ENCODE measurements around the gene ONECUT1. TPM values are rescaled to one million over a fixed set of nuclear protein-coding genes. Genes with fewer than 3 reads are reported as not detected.
"Not testable (repeated sequence)": the region's sequence is repeated elsewhere in the genome, so short reads cannot be mapped to it uniquely, and the experiment has no call there.

ONECUT1 gene
- total RNA-seq = not detected in 2 replicates

GRCh38 chr15:52790169-52790708 lies at the start of gene ONECUT1:
TSS of gene ONECUT1 (minus strand) at chr15:52790336. CDS start at chr15:52789884, 452 bp downstream.
- DNase-seq (ENCODE audit: extremely low read depth, low read depth, low spot score) = no peak

- no peak for DNase-seq (ENCODE audit: extremely low read depth, low read depth, low spot score)
Observed at GRCh38 chr15:52834379-52834778, 44.2 kb upstream of the ONECUT1 start.

GRCh38 chr15:52824169-52824942 lies 34.2 kb upstream of the ONECUT1 start:
- DNase-seq (ENCODE audit: extremely low read depth, low read depth, low spot score) = not testable (repeated sequence)

GRCh38 chr15:52822475-52822874 lies 32.3 kb upstream of the ONECUT1 start:
- DNase-seq (ENCODE audit: extremely low read depth, low read depth, low spot score) = no peak

- DNase-seq (ENCODE audit: extremely low read depth, low read depth, low spot score) = no peak
Observed at GRCh38 chr15:52819253-52819652, 29.1 kb upstream of the ONECUT1 start.

- DNase-seq (ENCODE audit: extremely low read depth, low read depth, low spot score) = not testable (repeated sequence)
Observed at GRCh38 chr15:52815899-52816298, 25.8 kb upstream of the ONECUT1 start.

- DNase-seq (ENCODE audit: extremely low read depth, low read depth, low spot score) = no peak
Observed at GRCh38 chr15:52808996-52809395, 18.9 kb upstream of the ONECUT1 start.

GRCh38 chr15:52808441-52808840 lies 18.3 kb upstream of the ONECUT1 start:
- DNase-seq (ENCODE audit: extremely low read depth, low read depth, low spot score) = no peak

GRCh38 chr15:52806284-52806655 lies 16.1 kb upstream of the ONECUT1 start:
- DNase-seq (ENCODE audit: extremely low read depth, low read depth, low spot score) = no peak

GRCh38 chr15:52805351-52806283 lies 15.5 kb upstream of the ONECUT1 start:
- DNase-seq (ENCODE audit: extremely low read depth, low read depth, low spot score) = no peak

- DNase-seq (ENCODE audit: extremely low read depth, low read depth, low spot score) = no peak
Observed at GRCh38 chr15:52804526-52805081, 14.5 kb upstream of the ONECUT1 start.

GRCh38 chr15:52803467-52804306 lies 13.6 kb upstream of the ONECUT1 start:
- DNase-seq (ENCODE audit: extremely low read depth, low read depth, low spot score) = no peak

GRCh38 chr15:52803108-52803466 lies 13.0 kb upstream of the ONECUT1 start:
- no peak for DNase-seq (ENCODE audit: extremely low read depth, low read depth, low spot score)

- DNase-seq (ENCODE audit: extremely low read depth, low read depth, low spot score) = no peak
Observed at GRCh38 chr15:52802110-52802509, 12.0 kb upstream of the ONECUT1 start.

GRCh38 chr15:52801748-52802085 lies 11.6 kb upstream of the ONECUT1 start:
- no peak for DNase-seq (ENCODE audit: extremely low read depth, low read depth, low spot score)

GRCh38 chr15:52800828-52801747 lies 11.0 kb upstream of the ONECUT1 start:
- no peak for DNase-seq (ENCODE audit: extremely low read depth, low read depth, low spot score)

GRCh38 chr15:52799145-52799811 lies 9.1 kb upstream of the ONECUT1 start:
- no peak for DNase-seq (ENCODE audit: extremely low read depth, low read depth, low spot score)

GRCh38 chr15:52798529-52799101 lies 8.5 kb upstream of the ONECUT1 start:
- no peak for DNase-seq (ENCODE audit: extremely low read depth, low read depth, low spot score)
